NCI-H446 treated with DMSO at 0.1 percent for 48 hours (cell line): Measurements from ENCODE around the gene MAPKAPK2.
"Not testable (repeated sequence)": the region's sequence is repeated elsewhere in the genome, so short reads cannot be mapped to it uniquely, and the experiment has no call there.

ENCODE experiments used
- DNase-seq: peaks from one replicate; lab custom pipeline; 2025; lab: John Stamatoyannopoulos, UW

The MAPKAPK2 gene

DNA sequence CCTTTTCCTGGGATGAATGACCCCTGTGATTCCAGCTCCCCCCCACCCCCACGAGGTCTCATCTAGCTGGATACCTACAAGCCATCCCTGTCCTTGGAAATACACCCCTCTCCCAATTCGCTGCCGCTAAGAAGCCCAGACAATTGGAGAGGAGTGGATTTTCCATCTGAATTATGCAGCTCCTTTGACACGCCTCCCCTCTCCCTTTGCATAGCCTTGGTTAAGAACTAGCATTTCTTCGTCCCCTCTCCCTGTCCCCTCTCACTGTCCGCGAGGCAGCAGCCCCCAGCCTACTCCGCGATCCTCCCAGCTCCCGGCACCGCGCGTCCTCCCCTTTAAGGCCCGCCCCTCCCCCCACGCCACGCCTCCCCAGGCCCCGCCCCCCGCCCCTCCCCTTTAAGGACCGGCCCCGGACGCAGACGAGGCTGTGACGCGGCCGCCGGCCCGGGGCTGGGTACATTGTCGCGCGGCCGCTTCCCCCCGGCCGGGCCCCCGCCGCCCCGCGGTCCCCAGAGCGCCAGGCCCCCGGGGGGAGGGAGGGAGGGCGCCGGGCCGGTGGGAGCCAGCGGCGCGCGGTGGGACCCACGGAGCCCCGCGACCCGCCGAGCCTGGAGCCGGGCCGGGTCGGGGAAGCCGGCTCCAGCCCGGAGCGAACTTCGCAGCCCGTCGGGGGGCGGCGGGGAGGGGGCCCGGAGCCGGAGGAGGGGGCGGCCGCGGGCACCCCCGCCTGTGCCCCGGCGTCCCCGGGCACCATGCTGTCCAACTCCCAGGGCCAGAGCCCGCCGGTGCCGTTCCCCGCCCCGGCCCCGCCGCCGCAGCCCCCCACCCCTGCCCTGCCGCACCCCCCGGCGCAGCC lies at the start of gene MAPKAPK2:
MAPKAPK2 (plus strand) TSS at position 428 of the 856 bp plus-strand sequence; CDS start at position 753, 325 bp downstream.
- peak; percentile 35 for DNase-seq

- peak; percentile 93 for DNase-seq
Measured at GRCh38 chr1:206635080-206635977, 49.4 kb upstream of the MAPKAPK2 start, which contains the start of gene DYRK3. TSS of gene DYRK3 (plus strand) at chr1:206635536. CDS start at chr1:206635704, 168 bp downstream.

GRCh38 chr1:206635978-206636345 lies 48.7 kb upstream of the MAPKAPK2 start:
- no peak for DNase-seq

DNA sequence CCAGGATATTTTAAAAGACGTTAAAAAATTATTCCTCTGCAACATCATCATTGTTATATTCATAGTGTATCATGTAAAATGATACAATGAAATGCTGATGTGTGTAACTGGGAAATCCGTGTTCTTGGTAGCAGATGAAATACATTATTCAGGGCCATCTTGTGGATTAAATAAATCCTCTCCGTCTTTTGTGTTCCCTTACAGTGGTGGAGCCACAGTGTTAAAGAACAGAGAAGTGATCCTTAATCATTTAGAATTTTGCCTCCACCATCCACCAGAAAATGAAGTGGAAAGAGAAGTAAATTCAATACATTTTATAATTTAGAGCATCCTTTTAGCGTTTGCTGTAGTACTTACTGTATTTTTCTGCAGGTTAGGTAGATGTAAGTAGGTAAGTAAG lies 48.0 kb upstream of the MAPKAPK2 start:
- DNase-seq = no peak

GRCh38 chr1:206637605-206638004 lies 47.1 kb upstream of the MAPKAPK2 start:
- no peak for DNase-seq

DNA sequence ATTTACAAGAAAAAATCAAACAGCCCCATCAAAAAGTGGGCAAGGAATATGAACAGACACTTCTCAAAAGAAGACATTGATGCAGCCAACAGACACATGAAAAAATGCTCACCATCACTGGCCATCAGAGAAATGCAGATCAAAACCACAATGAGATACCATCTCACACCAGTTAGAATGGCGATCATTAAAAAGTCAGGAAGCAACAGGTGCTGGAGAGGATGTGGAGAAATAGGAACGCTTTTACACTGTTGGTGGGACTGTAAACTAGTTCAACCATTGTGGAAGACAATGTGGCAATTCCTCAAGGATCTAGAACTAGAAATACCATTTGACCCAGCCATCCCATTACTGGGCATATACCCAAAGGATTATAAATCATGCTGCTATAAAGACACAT lies 42.6 kb upstream of the MAPKAPK2 start:
- not testable (repeated sequence) for DNase-seq

- DNase-seq = no peak
Measured at GRCh38 chr1:206643118-206643698, 41.5 kb upstream of the MAPKAPK2 start.

DNA sequence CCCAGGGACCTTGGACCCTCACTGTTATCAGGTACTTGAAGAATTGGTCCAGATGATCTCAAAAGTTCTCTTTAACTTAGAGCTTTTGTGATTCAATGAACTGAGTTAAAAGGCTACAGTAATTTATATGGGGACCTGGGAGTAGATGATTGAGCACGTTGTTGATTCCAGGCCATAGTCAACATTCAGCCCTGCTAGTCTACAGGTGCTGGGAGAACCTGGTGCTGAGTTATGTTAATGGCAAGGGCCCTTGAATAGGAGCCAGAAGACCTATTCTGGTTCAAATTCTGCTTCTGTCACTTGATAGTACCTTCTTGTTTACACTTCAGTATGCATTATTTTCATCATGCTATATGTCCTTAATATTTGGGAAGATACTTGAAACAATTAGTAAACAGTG lies 38.2 kb upstream of the MAPKAPK2 start:
- no peak for DNase-seq

DNA sequence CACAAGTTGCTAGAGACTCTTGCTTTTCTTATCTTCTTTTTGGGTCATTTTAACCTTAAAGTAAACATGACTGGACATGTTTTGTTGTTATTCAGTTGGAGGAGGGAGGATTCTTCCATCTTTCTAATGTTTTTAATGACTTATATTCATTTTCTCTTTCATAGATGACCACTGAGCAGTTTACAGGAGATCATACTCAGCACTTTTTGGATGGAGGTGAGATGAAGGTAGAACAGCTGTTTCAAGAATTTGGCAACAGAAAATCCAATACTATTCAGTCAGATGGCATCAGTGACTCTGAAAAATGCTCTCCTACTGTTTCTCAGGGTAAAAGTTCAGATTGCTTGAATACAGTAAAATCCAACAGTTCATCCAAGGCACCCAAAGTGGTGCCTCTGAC lies 37.5 kb upstream of the MAPKAPK2 start:
- no peak for DNase-seq

- no peak for DNase-seq
Measured at GRCh38 chr1:206649261-206649921, 35.3 kb upstream of the MAPKAPK2 start.

DNA sequence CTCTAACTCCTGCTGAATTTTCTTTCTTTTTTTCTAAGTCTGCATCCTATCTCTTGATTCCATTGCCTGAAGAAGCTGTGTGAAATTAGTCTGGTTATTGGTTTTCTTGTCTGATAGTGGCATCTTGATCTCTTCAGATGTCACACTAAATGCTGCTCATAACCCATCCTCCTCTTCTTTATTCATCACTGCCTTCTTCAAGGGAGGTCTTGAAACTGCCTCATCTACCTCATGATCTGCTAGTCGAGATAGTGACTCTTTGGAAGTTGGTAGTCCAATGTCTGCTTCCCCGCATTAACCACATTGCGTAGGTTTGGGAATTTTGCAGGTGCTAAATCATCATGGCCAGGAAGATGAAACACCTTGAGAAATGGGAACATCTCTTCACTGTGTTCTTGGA lies 33.7 kb upstream of the MAPKAPK2 start:
- no peak for DNase-seq

- no peak for DNase-seq
Measured at GRCh38 chr1:206651958-206652890, 32.5 kb upstream of the MAPKAPK2 start.

DNA sequence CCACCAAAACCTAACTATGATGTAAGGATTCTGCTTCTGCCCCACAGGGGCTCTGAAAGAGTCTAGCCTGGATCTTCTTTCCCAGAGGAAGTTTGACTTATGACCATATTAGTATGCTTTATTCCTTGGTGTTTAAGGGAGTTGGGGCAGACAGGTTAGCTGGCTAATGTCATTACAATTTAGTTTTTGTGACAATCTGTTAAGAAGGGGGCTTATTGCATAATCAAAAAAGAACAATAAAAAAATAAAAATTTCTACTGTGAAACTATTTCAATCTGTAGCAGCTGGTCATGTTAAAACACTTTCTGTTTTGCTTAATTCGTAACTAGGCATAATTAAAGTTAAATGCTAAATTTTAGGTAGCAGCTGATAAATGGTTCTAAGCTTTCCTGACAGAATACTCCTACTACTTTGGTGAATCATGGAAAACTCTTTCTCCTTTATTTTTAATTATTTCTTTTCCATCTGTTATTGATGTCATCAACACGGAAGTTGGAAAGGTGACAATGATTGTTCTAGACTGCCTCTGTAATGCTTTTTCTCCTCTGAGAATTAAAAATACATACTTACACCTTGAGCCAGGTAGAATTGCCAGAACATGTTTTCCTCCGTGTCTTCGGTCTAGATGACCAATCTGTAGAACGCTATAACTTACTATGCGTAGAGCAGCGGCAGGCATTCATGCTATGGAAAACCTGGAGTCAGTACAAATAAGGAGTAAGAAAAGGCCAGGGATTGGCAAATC lies 30.8 kb upstream of the MAPKAPK2 start:
- DNase-seq = no peak

DNA sequence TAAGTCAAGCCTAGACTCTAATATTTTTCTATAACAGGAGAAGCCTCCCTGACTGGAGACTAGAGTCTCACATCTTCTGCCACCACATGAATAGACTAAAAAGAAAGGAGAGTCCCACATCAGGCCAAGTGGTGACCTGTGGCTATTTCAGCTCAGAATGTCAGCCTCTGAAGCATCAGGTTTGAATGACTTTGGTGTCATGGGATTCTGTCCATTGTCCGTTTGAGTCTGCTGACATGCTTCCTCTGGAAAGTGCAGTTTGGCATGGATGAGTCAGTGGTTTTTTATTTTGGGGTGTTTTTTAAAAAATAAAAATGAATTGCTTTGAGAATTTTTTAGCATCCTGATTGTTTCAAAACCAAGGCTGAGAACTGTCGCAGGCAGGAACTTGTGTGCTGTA lies 29.9 kb upstream of the MAPKAPK2 start:
- DNase-seq = no peak

- no peak for DNase-seq
Measured at GRCh38 chr1:206655471-206655882, 29.2 kb upstream of the MAPKAPK2 start.

DNA sequence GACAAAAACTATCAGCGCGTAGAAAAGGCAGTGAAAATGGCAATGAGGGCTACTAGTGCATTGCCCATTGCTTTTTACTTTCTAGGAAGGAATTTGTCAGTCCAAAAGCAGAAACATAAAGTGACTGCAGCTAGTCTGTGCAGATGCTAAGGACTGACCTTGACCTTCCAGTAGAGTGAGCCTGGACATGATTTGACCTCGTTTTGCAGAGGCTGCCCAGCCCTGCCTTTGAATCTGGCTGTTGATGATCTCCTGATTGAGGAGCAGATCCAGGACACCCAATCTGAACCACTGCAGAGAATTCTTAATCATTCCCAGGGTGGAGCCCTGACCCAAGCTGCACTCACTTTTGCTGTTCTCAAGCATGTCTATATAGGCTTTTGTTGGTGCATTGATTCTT lies 27.8 kb upstream of the MAPKAPK2 start:
- no peak for DNase-seq

DNA sequence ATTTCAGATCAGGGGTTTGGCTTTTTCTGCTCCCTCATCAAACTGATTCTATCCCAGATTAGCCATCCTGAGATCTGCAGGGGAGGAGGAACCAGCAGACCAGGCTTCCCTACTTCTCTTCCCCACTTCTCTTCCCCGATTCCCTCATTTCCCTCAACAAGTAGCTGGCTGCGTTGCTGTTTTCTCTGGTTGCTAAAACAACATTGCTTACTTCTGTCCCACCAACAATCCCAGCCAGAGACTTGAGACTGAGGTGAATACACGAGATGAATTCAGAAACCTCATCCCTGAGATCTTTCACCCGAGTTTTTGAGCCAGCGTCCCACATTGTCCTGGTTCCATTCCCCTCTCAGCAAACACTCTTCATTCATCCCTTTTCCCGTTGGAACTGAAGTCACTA lies 27.0 kb upstream of the MAPKAPK2 start:
- no peak for DNase-seq

DNA sequence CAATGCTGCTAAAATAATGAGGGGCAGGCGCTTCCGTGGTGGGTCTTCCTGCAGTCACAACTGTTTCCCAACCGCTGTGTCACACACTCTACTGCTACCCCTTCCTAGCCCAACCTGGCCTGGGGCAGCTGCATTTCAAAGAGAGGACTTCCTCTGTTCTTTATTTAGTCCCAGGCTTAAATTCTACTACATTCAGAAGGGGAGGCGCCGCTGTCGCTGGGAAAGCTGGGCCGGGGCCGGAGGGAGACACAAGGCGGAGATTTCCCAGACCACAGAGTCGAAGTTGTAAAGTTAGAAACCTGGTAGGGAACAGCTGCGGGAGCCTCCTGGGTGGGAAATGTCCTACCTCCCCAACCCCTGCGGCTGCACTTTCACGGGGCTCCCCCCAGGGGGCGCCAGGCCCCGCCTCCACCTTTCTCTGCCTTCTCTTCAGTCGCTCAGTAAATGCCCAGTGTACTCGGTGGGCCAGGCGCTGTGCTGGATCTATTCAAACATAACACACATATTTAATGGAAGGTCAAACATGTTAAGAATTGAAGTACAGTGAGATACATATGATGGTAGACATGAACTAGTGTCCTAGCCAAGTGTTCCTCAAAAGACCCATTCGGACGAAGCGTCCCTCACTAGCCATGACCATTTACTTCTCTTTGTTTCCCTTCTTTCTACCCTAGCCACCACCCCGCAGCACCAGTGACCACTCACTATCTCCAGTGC lies 26.3 kb upstream of the MAPKAPK2 start:
- no peak for DNase-seq

DNA sequence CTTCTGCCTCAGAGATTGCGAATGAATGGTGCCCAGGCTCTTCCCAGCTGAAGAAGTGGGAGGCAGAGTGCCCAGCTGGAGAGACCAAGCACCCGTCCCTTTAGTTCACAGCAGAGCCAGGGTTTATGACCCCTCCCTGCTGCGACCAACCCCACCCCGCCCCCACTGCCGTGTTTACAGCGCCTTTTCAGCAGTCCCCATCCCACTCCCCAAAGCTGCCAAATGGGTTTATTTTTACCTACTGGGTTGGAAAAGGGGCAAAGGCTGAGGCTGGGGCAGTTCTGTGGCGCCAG lies 25.8 kb upstream of the MAPKAPK2 start:
- DNase-seq = no peak

- no peak for DNase-seq
Measured at GRCh38 chr1:206660136-206660535, 24.6 kb upstream of the MAPKAPK2 start.
